Measurements from ENCODE around the gene MAGEC1. TPM values are rescaled to one million over a fixed set of nuclear protein-coding genes. Genes with fewer than 3 reads are reported as not detected.
"Not testable (repeated sequence)": the region's sequence is repeated elsewhere in the genome, so short reads cannot be mapped to it uniquely, and the experiment has no call there.

The MAGEC1 gene, protein sequence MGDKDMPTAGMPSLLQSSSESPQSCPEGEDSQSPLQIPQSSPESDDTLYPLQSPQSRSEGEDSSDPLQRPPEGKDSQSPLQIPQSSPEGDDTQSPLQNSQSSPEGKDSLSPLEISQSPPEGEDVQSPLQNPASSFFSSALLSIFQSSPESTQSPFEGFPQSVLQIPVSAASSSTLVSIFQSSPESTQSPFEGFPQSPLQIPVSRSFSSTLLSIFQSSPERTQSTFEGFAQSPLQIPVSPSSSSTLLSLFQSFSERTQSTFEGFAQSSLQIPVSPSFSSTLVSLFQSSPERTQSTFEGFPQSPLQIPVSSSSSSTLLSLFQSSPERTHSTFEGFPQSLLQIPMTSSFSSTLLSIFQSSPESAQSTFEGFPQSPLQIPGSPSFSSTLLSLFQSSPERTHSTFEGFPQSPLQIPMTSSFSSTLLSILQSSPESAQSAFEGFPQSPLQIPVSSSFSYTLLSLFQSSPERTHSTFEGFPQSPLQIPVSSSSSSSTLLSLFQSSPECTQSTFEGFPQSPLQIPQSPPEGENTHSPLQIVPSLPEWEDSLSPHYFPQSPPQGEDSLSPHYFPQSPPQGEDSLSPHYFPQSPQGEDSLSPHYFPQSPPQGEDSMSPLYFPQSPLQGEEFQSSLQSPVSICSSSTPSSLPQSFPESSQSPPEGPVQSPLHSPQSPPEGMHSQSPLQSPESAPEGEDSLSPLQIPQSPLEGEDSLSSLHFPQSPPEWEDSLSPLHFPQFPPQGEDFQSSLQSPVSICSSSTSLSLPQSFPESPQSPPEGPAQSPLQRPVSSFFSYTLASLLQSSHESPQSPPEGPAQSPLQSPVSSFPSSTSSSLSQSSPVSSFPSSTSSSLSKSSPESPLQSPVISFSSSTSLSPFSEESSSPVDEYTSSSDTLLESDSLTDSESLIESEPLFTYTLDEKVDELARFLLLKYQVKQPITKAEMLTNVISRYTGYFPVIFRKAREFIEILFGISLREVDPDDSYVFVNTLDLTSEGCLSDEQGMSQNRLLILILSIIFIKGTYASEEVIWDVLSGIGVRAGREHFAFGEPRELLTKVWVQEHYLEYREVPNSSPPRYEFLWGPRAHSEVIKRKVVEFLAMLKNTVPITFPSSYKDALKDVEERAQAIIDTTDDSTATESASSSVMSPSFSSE
- not detected for total RNA-seq

DNA sequence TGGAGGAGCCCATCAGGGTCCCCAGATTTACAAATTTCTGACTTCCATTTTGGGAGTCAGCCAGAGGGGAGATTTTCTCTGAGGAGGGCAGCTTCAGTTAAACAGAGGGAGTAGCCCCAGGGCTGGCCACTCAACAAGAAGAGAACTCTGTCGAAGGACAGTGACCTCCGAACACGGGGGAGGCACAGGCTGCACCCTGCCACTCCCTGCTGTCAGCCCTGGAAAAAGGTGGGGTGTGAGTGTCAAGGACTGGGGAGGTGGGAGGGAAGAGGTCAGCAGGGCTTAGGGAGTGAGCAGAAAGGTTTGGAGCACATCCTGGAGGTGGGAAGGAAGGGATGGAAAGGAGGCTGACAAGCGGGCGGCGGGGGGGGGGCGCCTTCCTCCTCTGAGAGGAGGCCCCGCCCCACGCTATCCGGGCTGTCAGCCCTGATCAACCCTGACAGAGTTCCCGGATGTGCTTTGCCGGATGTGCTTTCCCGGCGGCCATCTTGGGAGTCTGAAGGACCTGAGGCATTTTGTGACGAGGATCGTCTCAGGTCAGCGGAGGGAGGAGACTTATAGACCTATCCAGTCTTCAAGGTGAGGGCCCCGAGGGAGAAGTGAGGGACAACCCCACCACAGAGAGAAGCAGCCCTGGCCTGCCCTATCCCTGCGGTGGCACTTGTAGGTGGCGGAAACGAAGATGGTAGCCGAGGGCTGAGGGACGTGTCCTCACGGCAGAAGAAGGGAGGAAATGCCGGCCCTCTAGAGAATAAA is at the start of gene MAGEC1:
MAGEC1 (plus strand) TSS at position 495 of the 756 bp plus-strand sequence. CDS start 1,179 bp downstream, outside the sequence.
- H3K4me1 Mint-ChIP-seq (ENCODE audit: low read depth): no peaks in the 10 kb centered on the region
- no peaks in the 10 kb centered on the region for H3K9me3 Mint-ChIP-seq (ENCODE audit: insufficient read depth)
- ATAC-seq (no peak), DNase-seq (no peak)
- ChIA-PET CTCF (no interaction called here), POLR2A (no interaction called here)
- H3K27me3 Mint-ChIP-seq (ENCODE audit: low read depth): no peaks in the 10 kb centered on the region
- H3K27ac Mint-ChIP-seq: no peak within 1 kb of the TSS
- H3K4me3 Mint-ChIP-seq: no peak within 1 kb of the TSS
- no peaks in the 10 kb centered on the region for H3K36me3 Mint-ChIP-seq (ENCODE audit: low read depth)

DNA sequence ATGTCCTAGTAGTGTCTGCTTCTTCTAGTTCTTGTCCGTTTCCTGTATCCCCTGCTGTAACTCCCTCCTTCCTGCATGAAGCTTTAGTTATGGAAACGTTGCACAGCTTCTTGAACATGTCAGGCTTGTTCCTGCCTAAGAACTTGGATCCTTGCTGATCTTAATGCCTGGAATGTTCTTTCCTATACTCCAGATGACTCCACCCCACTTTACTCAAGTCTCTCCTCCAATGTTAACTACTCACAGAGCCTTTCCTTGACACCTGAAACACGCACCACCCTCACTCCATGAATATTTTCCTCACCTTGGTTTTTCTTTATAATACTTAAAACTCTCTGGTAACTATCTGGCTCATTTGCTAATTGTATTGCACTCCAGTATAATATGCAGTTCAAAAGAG is 46.2 kb upstream of the MAGEC1 start:
- H3K36me3 Mint-ChIP-seq (ENCODE audit: low read depth): no peaks in the 10 kb centered on the region
- H3K27ac Mint-ChIP-seq: no peak overlapping the region
- ChIA-PET CTCF (no interaction called here), POLR2A (no interaction called here)
- DNase-seq (no peak), ATAC-seq (no peak)
- H3K4me3 Mint-ChIP-seq: no peak overlapping the region
- no peaks in the 10 kb centered on the region for H3K9me3 Mint-ChIP-seq (ENCODE audit: insufficient read depth)
- no peaks in the 10 kb centered on the region for H3K4me1 Mint-ChIP-seq (ENCODE audit: low read depth)
- H3K27me3 Mint-ChIP-seq (ENCODE audit: low read depth): no peaks in the 10 kb centered on the region

DNA sequence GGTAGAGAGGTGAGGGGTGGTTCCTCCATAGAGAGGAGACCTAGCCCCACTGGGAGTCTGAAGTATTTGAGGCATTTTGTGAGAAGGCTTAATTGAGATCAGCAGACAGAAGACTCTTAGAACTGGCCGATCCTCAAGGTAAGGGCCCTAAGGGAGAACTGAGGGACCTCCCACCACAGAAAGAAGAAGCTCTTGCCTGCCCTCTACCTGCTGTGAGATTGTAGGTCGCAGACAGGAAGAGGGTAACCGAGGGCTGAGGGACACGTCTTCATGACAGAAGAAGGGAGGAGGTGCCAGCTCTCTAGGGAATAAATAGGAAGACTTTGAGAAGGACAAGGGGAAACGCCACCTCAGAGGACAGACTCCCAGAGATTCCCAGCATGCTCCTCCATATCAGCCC is 24.1 kb upstream of the MAGEC1 start:
- H3K9me3 Mint-ChIP-seq (ENCODE audit: insufficient read depth): no peaks in the 10 kb centered on the region
- no peaks in the 10 kb centered on the region for H3K36me3 Mint-ChIP-seq (ENCODE audit: low read depth)
- H3K4me1 Mint-ChIP-seq (ENCODE audit: low read depth): no peaks in the 10 kb centered on the region
- CTCF ChIA-PET: no interaction called here
- no peak for DNase-seq
- H3K27ac Mint-ChIP-seq: no peak overlapping the region
- POLR2A ChIA-PET: no interaction called here
- H3K4me3 Mint-ChIP-seq: no peak overlapping the region
- ATAC-seq: no peak
- H3K27me3 Mint-ChIP-seq (ENCODE audit: low read depth): no peaks in the 10 kb centered on the region

DNA sequence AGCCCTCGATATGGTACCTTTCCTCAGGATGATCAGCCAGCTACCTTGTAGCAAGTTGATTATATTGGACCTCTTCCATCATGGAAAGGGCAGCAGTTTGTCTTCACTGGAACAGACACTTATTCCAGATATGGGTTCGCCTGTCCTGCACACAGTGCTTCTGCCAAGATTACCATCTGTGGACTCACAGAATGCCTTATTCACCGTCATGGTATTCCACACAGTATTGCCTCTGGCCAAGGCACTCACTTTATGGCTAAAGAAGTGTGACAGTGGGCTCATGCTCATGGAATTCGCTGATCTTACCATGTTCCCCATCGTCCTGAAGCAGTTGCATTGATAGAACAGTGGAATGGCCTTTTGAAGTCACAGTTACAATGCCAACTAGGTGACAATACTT is 14.9 kb upstream of the MAGEC1 start:
- H3K9me3 Mint-ChIP-seq (ENCODE audit: insufficient read depth); DNase-seq; H3K27ac Mint-ChIP-seq; CTCF ChIA-PET; H3K27me3 Mint-ChIP-seq (ENCODE audit: low read depth); H3K36me3 Mint-ChIP-seq (ENCODE audit: low read depth); H3K4me3 Mint-ChIP-seq; ATAC-seq; H3K4me1 Mint-ChIP-seq (ENCODE audit: low read depth); POLR2A ChIA-PET: not testable (repeated sequence)

DNA sequence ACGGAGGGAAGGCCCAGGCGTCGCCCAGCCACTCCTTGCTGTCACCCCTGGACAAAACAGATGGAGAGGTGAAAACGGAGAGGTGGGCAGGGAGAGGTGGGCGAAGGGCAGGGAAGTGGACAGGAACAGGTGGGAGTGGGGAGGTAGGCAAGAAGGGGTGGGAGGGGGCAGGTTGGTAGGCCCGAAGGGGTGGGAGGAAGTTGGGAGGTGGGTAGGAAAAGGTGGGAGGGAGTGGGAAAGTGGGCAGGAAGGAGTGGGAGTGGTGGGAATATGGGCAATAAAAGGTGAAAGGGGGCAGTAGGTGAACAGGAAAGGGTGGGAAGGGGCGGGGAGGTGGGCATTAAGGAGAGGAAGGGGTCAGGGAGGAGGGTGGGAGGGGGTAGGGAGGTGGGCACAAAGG is 9.0 kb upstream of the MAGEC1 start:
- ATAC-seq (no peak), DNase-seq (no peak)
- Mint-ChIP-seq H3K4me3 (no peak overlapping the region), H3K4me1 (ENCODE audit: low read depth) (no peaks in the 10 kb centered on the region), H3K36me3 (ENCODE audit: low read depth) (no peaks in the 10 kb centered on the region), H3K9me3 (ENCODE audit: insufficient read depth) (no peaks in the 10 kb centered on the region), H3K27ac (no peak overlapping the region), H3K27me3 (ENCODE audit: low read depth) (no peaks in the 10 kb centered on the region)
- ChIA-PET POLR2A (no interaction called here), CTCF (no interaction called here)

DNA sequence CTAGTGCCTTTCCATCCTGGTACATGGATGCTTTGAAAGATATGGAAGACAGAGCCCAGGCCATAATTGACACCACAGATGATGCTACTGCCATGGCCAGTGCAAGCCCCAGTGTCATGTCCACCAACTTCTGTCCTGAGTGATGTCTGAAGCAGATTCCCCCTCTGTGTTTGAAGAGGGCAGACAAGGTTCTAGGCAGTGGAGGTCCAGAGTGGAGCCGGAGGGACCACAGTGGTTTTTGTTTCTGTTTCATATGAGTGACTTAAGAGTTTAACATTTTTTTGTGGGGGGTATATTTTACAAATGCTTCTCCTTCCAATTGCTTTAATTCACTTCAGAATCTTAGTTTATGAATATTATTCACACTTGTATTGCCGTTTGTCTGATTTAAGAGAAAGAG is 6.0 kb upstream of the MAGEC1 start:
- no peaks in the 10 kb centered on the region for H3K36me3 Mint-ChIP-seq (ENCODE audit: low read depth)
- CTCF ChIA-PET: no interaction called here
- POLR2A ChIA-PET: no interaction called here
- H3K27me3 Mint-ChIP-seq (ENCODE audit: low read depth): no peaks in the 10 kb centered on the region
- H3K4me1 Mint-ChIP-seq (ENCODE audit: low read depth): no peaks in the 10 kb centered on the region
- no peak overlapping the region for H3K27ac Mint-ChIP-seq
- DNase-seq (no peak), ATAC-seq (no peak)
- H3K4me3 Mint-ChIP-seq: no peak overlapping the region
- H3K9me3 Mint-ChIP-seq (ENCODE audit: insufficient read depth): no peaks in the 10 kb centered on the region

DNA sequence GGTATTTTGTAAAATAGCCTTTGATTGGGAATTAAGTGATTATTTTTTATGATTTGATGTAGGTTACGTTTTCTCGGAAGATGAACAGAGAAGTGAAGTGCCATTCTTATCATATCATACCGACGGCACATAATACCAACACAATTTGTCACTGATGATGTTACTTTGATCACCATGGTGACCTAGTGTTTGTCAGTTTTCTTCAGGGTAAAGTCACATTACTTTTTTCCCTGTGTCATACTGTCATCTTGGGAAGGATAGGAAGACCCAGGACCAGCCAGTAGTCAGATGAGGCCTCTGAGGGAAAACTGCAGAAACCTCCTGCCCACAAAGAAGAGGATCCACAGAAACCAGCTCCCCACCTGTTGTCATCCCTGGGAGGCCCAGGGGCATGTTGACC is 1.3 kb upstream of the MAGEC1 start:
- H3K9me3 Mint-ChIP-seq (ENCODE audit: insufficient read depth): no peaks in the 10 kb centered on the region
- POLR2A ChIA-PET: no interaction called here
- DNase-seq (no peak), ATAC-seq (no peak)
- H3K36me3 Mint-ChIP-seq (ENCODE audit: low read depth): no peaks in the 10 kb centered on the region
- no peaks in the 10 kb centered on the region for H3K4me1 Mint-ChIP-seq (ENCODE audit: low read depth)
- H3K27me3 Mint-ChIP-seq (ENCODE audit: low read depth): no peaks in the 10 kb centered on the region
- no peak overlapping the region for H3K4me3 Mint-ChIP-seq
- CTCF ChIA-PET: no interaction called here
- H3K27ac Mint-ChIP-seq: no peak overlapping the region

DNA sequence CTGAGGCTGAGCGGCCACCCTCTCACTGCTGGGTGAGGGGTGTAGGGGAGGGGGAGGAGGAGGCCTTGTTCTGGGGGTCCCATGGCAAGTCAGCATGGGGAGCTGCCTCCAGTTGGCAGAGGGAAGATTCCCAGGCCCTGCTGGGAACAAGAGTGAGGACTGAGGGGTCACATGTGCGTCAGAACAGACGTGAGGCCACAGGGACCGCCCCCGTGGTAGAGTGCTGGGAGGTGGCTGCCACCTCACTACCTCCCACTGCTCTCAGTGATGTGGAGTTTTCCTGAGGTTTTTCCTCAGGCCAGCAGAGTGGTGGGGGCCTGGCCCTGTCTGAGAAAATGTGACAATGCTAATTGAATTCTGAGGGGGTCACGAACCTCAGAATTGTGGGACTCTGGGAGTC is 568 bp downstream of the MAGEC1 start:
- Mint-ChIP-seq H3K4me1 (ENCODE audit: low read depth) (no peaks in the 10 kb centered on the region), H3K27ac (no peak overlapping the region), H3K4me3 (no peak overlapping the region), H3K36me3 (ENCODE audit: low read depth) (no peaks in the 10 kb centered on the region), H3K27me3 (ENCODE audit: low read depth) (no peaks in the 10 kb centered on the region), H3K9me3 (ENCODE audit: insufficient read depth) (no peaks in the 10 kb centered on the region)
- DNase-seq (no peak), ATAC-seq (no peak)
- ChIA-PET CTCF (no interaction called here), POLR2A (no interaction called here)

DNA sequence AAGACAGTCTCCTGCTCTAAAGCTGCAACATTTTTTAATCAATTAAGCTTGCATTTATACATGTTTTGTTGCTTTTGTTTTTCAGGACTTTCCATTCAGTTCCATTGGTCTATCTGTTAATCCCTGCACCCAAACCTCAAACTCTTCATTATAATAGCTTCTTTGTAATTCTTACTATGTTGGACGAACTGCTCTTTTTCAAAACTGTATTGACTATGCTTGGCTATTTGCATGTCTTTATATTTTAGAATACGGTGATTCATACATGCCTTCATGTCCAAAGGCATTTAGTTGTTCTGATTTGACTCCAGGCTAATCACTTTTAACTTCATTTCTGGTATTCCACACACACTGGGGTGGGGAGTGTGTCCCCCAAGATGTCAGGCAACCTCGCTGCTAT is 14.1 kb downstream of the MAGEC1 start:
- Mint-ChIP-seq H3K9me3 (ENCODE audit: insufficient read depth) (no peaks in the 10 kb centered on the region), H3K36me3 (ENCODE audit: low read depth) (no peaks in the 10 kb centered on the region)
- ATAC-seq: no peak

DNA sequence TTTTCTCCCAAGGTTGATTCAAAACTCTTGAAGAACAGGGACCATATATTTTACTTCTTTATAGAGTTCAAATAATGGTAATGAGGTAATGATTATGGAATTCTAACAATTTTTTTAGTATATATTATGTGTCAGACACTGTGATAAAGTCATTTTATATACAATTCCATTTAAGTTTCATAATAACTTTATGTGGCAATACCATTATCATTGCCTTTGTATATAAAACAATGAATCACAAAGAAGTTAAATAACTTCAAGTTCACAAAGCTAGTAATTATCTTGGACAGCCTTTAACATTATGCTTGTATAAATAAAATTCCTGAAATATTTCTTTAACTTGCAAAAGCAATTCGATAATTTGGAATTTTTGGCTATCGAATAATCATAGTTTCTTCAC is 20.6 kb downstream of the MAGEC1 start:
- DNase-seq: no peak
- CTCF ChIA-PET: no interaction called here
- H3K9me3 Mint-ChIP-seq (ENCODE audit: insufficient read depth): no peaks in the 10 kb centered on the region
- H3K27me3 Mint-ChIP-seq (ENCODE audit: low read depth): no peaks in the 10 kb centered on the region
- POLR2A ChIA-PET: no interaction called here
- ATAC-seq: no peak
- no peaks in the 10 kb centered on the region for H3K4me1 Mint-ChIP-seq (ENCODE audit: low read depth)
- no peak overlapping the region for H3K27ac Mint-ChIP-seq
- no peak overlapping the region for H3K4me3 Mint-ChIP-seq
- no peaks in the 10 kb centered on the region for H3K36me3 Mint-ChIP-seq (ENCODE audit: low read depth)

More for the DNA sequence above, 14.1 kb downstream of the MAGEC1 start:
- ChIA-PET CTCF (no interaction called here), POLR2A (no interaction called here)
- no peaks in the 10 kb centered on the region for H3K4me1 Mint-ChIP-seq (ENCODE audit: low read depth)
- no peak overlapping the region for H3K4me3 Mint-ChIP-seq
- no peaks in the 10 kb centered on the region for H3K27me3 Mint-ChIP-seq (ENCODE audit: low read depth)
- no peak for DNase-seq
- no peak overlapping the region for H3K27ac Mint-ChIP-seq

DNA sequence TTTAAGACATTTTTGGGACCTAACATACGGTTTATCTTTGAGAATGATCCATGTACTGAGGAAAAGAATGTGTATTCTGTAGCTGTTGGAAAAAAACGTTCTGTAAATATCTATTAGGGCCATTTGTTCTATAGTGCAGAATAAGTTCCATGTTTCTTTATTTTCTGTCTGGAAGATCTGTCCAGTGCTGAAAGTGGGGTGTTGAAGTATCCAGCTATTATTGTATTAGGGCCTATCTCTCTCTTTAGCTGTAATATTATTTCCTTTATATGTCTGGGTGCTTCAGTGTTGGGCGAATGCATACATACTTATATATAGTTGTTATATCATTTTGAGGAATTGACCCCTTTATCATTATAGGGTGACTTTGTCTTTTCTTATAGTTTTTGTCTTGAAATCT is 24.7 kb downstream of the MAGEC1 start:
- no peaks in the 10 kb centered on the region for H3K36me3 Mint-ChIP-seq (ENCODE audit: low read depth)
- ChIA-PET POLR2A (no interaction called here), CTCF (no interaction called here)
- no peak overlapping the region for H3K4me3 Mint-ChIP-seq
- no peaks in the 10 kb centered on the region for H3K27me3 Mint-ChIP-seq (ENCODE audit: low read depth)
- no peak for DNase-seq
- no peaks in the 10 kb centered on the region for H3K9me3 Mint-ChIP-seq (ENCODE audit: insufficient read depth)
- no peak overlapping the region for H3K27ac Mint-ChIP-seq
- ATAC-seq: no peak
- no peaks in the 10 kb centered on the region for H3K4me1 Mint-ChIP-seq (ENCODE audit: low read depth)
